Endothelial cell of umbilical vein (primary cell): Measurements from ENCODE around the gene UFD1. TPM values are rescaled to one million over a fixed set of nuclear protein-coding genes. Genes with fewer than 3 reads are reported as not detected.

ENCODE experiments used
- BruUV-seq: library from RNA; stranded (reverse); fragments of 400-500 nt; replicated peaks from 2 replicates; lab custom pipeline; 2021; lab: Mats Ljungman, UMichigan
- CTCF ChIA-PET: fragments of 300-600, 350-600 bp; sonication (Branson Sonifier 250); formaldehyde crosslinking; loops from one replicate; lab custom pipeline; 2021; ENCODE audit warnings: antibody characterized with exemption, inconsistent platforms; lab: Charles Lee
- POLR2A ChIA-PET: fragments of 300-600, 350-600 bp; sonication (Branson Sonifier 250); formaldehyde crosslinking; loops from one replicate; lab custom pipeline; 2021; ENCODE audit warnings: antibody characterized with exemption, inconsistent platforms; lab: Charles Lee
- DNase-seq: peaks from one replicate; pipeline ENCODE4 v3.0.0-alpha.2; 2011; ENCODE audit warnings: low read depth, low spot score
- FAIRE-seq: peaks from 2 replicates; lab custom pipeline; 2011; peaks lifted over from hg19 to GRCh38; lab: Jason Lieb, UNC
- H2AFZ ChIP-seq: 2 replicates; pipeline ENCODE4 v1.6.0; 2012; ENCODE audit warnings: low read depth, low read length, control low read depth, inconsistent platforms
- H3K27ac ChIP-seq: 2 replicates; pipeline ENCODE4 v1.5.1; 2011; ENCODE audit warnings: low read depth, mild to moderate bottlenecking, control low read depth, low read length, moderate library complexity; ENCODE audit not compliant: insufficient read depth
- H3K27me3 ChIP-seq, 2 experiments: 2 replicates each; pipeline versions ENCODE4 v1.6.0 to v1.6.1; 2011; ENCODE audit warnings: low read length in 2 of 2, mixed read lengths in 1 of 2; ENCODE audit not compliant: control insufficient read depth in 2 of 2, insufficient read depth in 2 of 2
- H3K36me3 ChIP-seq, 2 experiments: 2 replicates in 1 of 2; 3 replicates in 1 of 2; pipeline ENCODE4 v1.5.1; 2011; ENCODE audit warnings: low read length in 2 of 2, mild to moderate bottlenecking in 1 of 2, moderate library complexity in 1 of 2; ENCODE audit not compliant: control insufficient read depth in 2 of 2, insufficient read depth in 2 of 2; ENCODE audit errors: extremely low read depth in 1 of 2
- H3K4me1 ChIP-seq: 3 replicates; pipeline ENCODE4 v1.5.1; 2011; ENCODE audit warnings: mild to moderate bottlenecking, low read length; ENCODE audit not compliant: control insufficient read depth, insufficient read depth; ENCODE audit errors: extremely low read depth
- H3K4me2 ChIP-seq: 2 replicates; pipeline ENCODE4 v1.6.1; 2011; ENCODE audit warnings: low read length, control low read depth, mixed read lengths; ENCODE audit not compliant: insufficient read depth
- H3K4me3 ChIP-seq, 3 experiments: fragments of 200-600 bp in 1 of 3; sonication (generic), shearing (Covaris generic) in 1 of 3; replicated peaks in 1 of 3; 2 replicates each; pipeline ENCODE4 v1.5.1; 2011 to 2016; ENCODE audit warnings: control low read depth in 3 of 3, low read length in 3 of 3, mild to moderate bottlenecking in 2 of 3, inconsistent platforms in 1 of 3, low read depth in 1 of 3, moderate library complexity in 1 of 3; ENCODE audit not compliant: insufficient read depth in 1 of 3
- H3K79me2 ChIP-seq: 2 replicates; pipeline ENCODE4 v1.6.0; 2012; ENCODE audit warnings: low read length, inconsistent platforms; ENCODE audit not compliant: control insufficient read depth, insufficient read depth
- H3K9ac ChIP-seq: replicated peaks from 2 replicates; pipeline ENCODE3; 2011; ENCODE audit warnings: low read length, control low read depth; ENCODE audit not compliant: insufficient read depth; ENCODE audit errors: extremely low read depth
- H3K9me1 ChIP-seq: replicated peaks from 3 replicates; pipeline ENCODE4 v1.6.0; 2011; ENCODE audit warnings: mild to moderate bottlenecking, low read length; ENCODE audit not compliant: control insufficient read depth, insufficient read depth; ENCODE audit errors: extremely low read depth
- H3K9me3 ChIP-seq: replicated peaks from 2 replicates; pipeline ENCODE4 v1.5.1; 2012; ENCODE audit warnings: low read length, inconsistent platforms; ENCODE audit not compliant: control insufficient read depth, insufficient read depth
- H4K20me1 ChIP-seq: replicated peaks from 2 replicates; pipeline ENCODE3; 2011; ENCODE audit warnings: mild to moderate bottlenecking, low read length; ENCODE audit not compliant: control insufficient read depth, insufficient read depth; ENCODE audit errors: extremely low read depth
- EZH2 ChIP-seq: IDR thresholded peaks from 2 replicates; pipeline ENCODE4 v1.6.1; 2012; ENCODE audit warnings: borderline replicate concordance, low read depth, mild to moderate bottlenecking, moderate library complexity, low read length, inconsistent platforms; ENCODE audit not compliant: severe bottlenecking
- FOS ChIP-seq: IDR thresholded peaks from 2 replicates; pipeline ENCODE4 v1.6.1; 2011; ENCODE audit warnings: mild to moderate bottlenecking, low read length, moderate library complexity, borderline replicate concordance; ENCODE audit not compliant: insufficient read depth
- GATA2 ChIP-seq: IDR thresholded peaks from 2 replicates; pipeline ENCODE4 v1.7.0; 2011; ENCODE audit warnings: low read depth, mild to moderate bottlenecking, moderate library complexity, mixed read lengths, low read length; ENCODE audit not compliant: insufficient read length, insufficient read depth
- JUN ChIP-seq: IDR thresholded peaks from 2 replicates; pipeline ENCODE4 v1.6.1; 2011; ENCODE audit warnings: borderline replicate concordance, low read depth; ENCODE audit not compliant: insufficient read length, insufficient read depth
- MYC ChIP-seq: IDR thresholded peaks from one replicate; pipeline ENCODE4 v1.6.1; 2011; ENCODE audit warnings: mild to moderate bottlenecking, low read depth, low read length
- POLR2A ChIP-seq: IDR thresholded peaks from 2 replicates; pipeline ENCODE4 v1.6.1; 2012; ENCODE audit warnings: low read depth, mild to moderate bottlenecking, control low read depth, low read length
- POLR2AphosphoS5 ChIP-seq: IDR thresholded peaks from 2 replicates; pipeline ENCODE4 v1.6.1; 2012; ENCODE audit warnings: low read depth, mild to moderate bottlenecking, control low read depth, low read length, moderate library complexity; ENCODE audit not compliant: insufficient read depth
- dilution Hi-C: fragments of 300-500 bp; cut with MboI; formaldehyde crosslinking; loops from one replicate; pipeline ENCODE4 v1.15.0; 2019; ENCODE audit warnings: low sequenced_read_pairs; ENCODE audit not compliant: extremely low pct_ligation_motif_present
- intact Hi-C: fragments of 100-400 bp; cut with micrococcal nuclease; formaldehyde crosslinking; loops from one replicate; pipeline ENCODE4 v1.10.0; 2022
- polyA plus RNA-seq, 4 experiments: library from polyadenylated mRNA; depleted of rRNA in 3 of 4; stranded (reverse) in 3 of 4; unstranded in 1 of 4; fragments of >200 nt; gene quantifications; 2 replicates each; pipeline versions ENCODE4 v1.2.1 to v1.2.3, GENCODE V29; 2011 to 2012; ENCODE audit warnings: missing spikeins in 1 of 4
- total RNA-seq: library from RNA; stranded (reverse); gene quantifications from 2 replicates; pipeline ENCODE4 v1.2.3, GENCODE V29; 2021
- TF ChIP-seq, protein P1 (sequence below): IDR thresholded peaks from 2 replicates; pipeline ENCODE4 v1.6.1; 2011; ENCODE audit not compliant: insufficient read depth, insufficient read length
- TF ChIP-seq, protein P2 (sequence below), 2 donors: IDR thresholded peaks; 1 replicate in 1 of 2; 2 replicates in 1 of 2; pipeline ENCODE4 v1.5.1; 2011; ENCODE audit warnings: low read length in 2 of 2, mild to moderate bottlenecking in 2 of 2, moderate library complexity in 2 of 2, control low read depth in 1 of 2, inconsistent platforms in 1 of 2, low read depth in 1 of 2; ENCODE audit not compliant: insufficient read depth in 1 of 2; ENCODE audit errors: extremely low read depth in 1 of 2

UFD1 gene
- total and polyA plus RNA-seq, 2 donors (not counting 3 experiments of a cell fraction or from before 2014, with no cell fraction given), result 127 to 228 TPM

DNA sequence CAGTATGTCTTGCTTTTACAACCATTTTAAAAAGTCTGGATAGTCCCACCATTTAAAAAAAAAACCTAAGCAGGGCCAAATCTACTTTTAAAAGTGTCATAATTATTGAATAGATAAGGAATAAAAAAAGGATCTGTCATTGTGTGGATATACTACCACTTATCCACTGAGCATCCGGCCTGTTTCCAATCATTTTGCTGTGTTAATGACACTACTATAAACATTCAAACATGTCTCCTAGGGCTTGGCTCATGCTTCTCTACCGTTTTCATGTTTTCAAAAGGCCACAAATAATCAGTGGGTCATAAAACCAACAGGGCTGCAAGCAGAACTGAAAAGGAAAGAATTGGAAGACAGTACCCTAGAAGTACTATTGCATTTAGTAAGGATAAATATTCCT is 19.0 kb downstream of the UFD1 start:
- dilution Hi-C loops, result no loop called here
- no peaks in the 10 kb centered on the region for H3K9me1 ChIP-seq
- H3K9ac ChIP-seq, result no peak overlapping the region
- BruUV-seq, result no TSS peak
- no peak overlapping the region for H3K4me2 ChIP-seq
- H3K4me3 ChIP-seq, result no peak overlapping the region
- peaks cover 12% of the 10 kb centered on the region for H3K4me1 ChIP-seq
- no peaks in the 10 kb centered on the region for H4K20me1 ChIP-seq
- peaks cover 11 to 39% of the 10 kb centered on the region in 2 experiments for H3K36me3 ChIP-seq
- H3K9me3 ChIP-seq, result no peaks in the 10 kb centered on the region
- intact Hi-C loops, result no loop called here
- H3K27me3 ChIP-seq, result no peaks in the 10 kb centered on the region
- CTCF ChIA-PET, result no interaction called here
- no peaks in the 10 kb centered on the region for H3K79me2 ChIP-seq
- POLR2A ChIA-PET, result no interaction called here
- no peak overlapping the region for H2AFZ ChIP-seq
- H3K27ac ChIP-seq, result no peak overlapping the region
- FAIRE-seq (no peak), DNase-seq (no peak)
- TF ChIP-seq, protein P1, sequence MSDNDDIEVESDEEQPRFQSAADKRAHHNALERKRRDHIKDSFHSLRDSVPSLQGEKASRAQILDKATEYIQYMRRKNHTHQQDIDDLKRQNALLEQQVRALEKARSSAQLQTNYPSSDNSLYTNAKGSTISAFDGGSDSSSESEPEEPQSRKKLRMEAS, result no peak
- no peak for TF ChIP-seq EZH2
- no peak for TF ChIP-seq JUN
- TF ChIP-seq POLR2AphosphoS5, result no peak
- TF ChIP-seq POLR2A, result no peak
- no peak for TF ChIP-seq MYC
- TF ChIP-seq, protein P2, sequence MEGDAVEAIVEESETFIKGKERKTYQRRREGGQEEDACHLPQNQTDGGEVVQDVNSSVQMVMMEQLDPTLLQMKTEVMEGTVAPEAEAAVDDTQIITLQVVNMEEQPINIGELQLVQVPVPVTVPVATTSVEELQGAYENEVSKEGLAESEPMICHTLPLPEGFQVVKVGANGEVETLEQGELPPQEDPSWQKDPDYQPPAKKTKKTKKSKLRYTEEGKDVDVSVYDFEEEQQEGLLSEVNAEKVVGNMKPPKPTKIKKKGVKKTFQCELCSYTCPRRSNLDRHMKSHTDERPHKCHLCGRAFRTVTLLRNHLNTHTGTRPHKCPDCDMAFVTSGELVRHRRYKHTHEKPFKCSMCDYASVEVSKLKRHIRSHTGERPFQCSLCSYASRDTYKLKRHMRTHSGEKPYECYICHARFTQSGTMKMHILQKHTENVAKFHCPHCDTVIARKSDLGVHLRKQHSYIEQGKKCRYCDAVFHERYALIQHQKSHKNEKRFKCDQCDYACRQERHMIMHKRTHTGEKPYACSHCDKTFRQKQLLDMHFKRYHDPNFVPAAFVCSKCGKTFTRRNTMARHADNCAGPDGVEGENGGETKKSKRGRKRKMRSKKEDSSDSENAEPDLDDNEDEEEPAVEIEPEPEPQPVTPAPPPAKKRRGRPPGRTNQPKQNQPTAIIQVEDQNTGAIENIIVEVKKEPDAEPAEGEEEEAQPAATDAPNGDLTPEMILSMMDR (IDR thresholded peaks at IDR 0.05; ENCODE audit: extremely low read depth in 1 of 2, insufficient read depth in 1 of 2, low read depth in 1 of 2, low read length in 2 of 2), result no peak
- TF ChIP-seq FOS, result no peak
- TF ChIP-seq GATA2, result no peak
